ENCODE data around the gene SPINK14. TPM values are rescaled to one million over a fixed set of nuclear protein-coding genes. Genes with fewer than 3 reads are reported as not detected.

Gene SPINK14
- total RNA-seq, 3 donors from 2014 or later: not detected

GRCh38 chr5:148166550-148167283 is 1.6 kb upstream of the SPINK14 start:
- Mint-ChIP-seq H3K4me3 (no peak overlapping the region), H3K27me3 (ENCODE audit: low read depth) (no peaks in the 10 kb centered on the region), H3K9me3 (no peaks in the 10 kb centered on the region), H3K36me3 (ENCODE audit: insufficient read depth) (no peaks in the 10 kb centered on the region), H3K4me1 (ENCODE audit: low read depth) (no peaks in the 10 kb centered on the region)
- DNase-seq (no peak), ATAC-seq (no peak)

GRCh38 chr5:148172377-148172776 is 4.0 kb downstream of the SPINK14 start:
- Mint-ChIP-seq H3K36me3 (ENCODE audit: insufficient read depth) (no peaks in the 10 kb centered on the region), H3K27me3 (ENCODE audit: low read depth) (no peaks in the 10 kb centered on the region), H3K4me1 (ENCODE audit: low read depth) (no peaks in the 10 kb centered on the region), H3K9me3 (no peaks in the 10 kb centered on the region), H3K4me3 (no peak overlapping the region)
- ATAC-seq (no peak), DNase-seq (no peak)

GRCh38 chr5:148176480-148176879 is 8.1 kb downstream of the SPINK14 start:
- no peaks in the 10 kb centered on the region for H3K36me3 Mint-ChIP-seq (ENCODE audit: insufficient read depth)
- no peaks in the 10 kb centered on the region for H3K4me1 Mint-ChIP-seq (ENCODE audit: low read depth)
- no peak overlapping the region for H3K4me3 Mint-ChIP-seq
- ATAC-seq: no peak
- no peak for DNase-seq
- no peaks in the 10 kb centered on the region for H3K9me3 Mint-ChIP-seq
- H3K27me3 Mint-ChIP-seq (ENCODE audit: low read depth): peaks cover 5% of the 10 kb centered on the region

GRCh38 chr5:148177207-148177606 is 8.9 kb downstream of the SPINK14 start:
- H3K9me3 Mint-ChIP-seq: no peaks in the 10 kb centered on the region
- DNase-seq (no peak), ATAC-seq (no peak)
- H3K36me3 Mint-ChIP-seq (ENCODE audit: insufficient read depth): no peaks in the 10 kb centered on the region
- peaks cover 5% of the 10 kb centered on the region for H3K27me3 Mint-ChIP-seq (ENCODE audit: low read depth)
- H3K4me3 Mint-ChIP-seq: no peak overlapping the region
- no peaks in the 10 kb centered on the region for H3K4me1 Mint-ChIP-seq (ENCODE audit: low read depth)

GRCh38 chr5:148179234-148179824 is 11.0 kb downstream of the SPINK14 start:
- H3K36me3 Mint-ChIP-seq (ENCODE audit: insufficient read depth): no peaks in the 10 kb centered on the region
- no peaks in the 10 kb centered on the region for H3K4me1 Mint-ChIP-seq (ENCODE audit: low read depth)
- no peak for DNase-seq
- H3K4me3 Mint-ChIP-seq: no peak overlapping the region
- no peaks in the 10 kb centered on the region for H3K9me3 Mint-ChIP-seq
- H3K27me3 Mint-ChIP-seq (ENCODE audit: low read depth): peaks cover 8% of the 10 kb centered on the region
- no peak for ATAC-seq

GRCh38 chr5:148186248-148187003 is 18.1 kb downstream of the SPINK14 start:
- Mint-ChIP-seq H3K4me1 (ENCODE audit: low read depth) (no peaks in the 10 kb centered on the region), H3K4me3 (no peak overlapping the region), H3K27me3 (ENCODE audit: low read depth) (peaks cover 7% of the 10 kb centered on the region), H3K36me3 (ENCODE audit: insufficient read depth) (no peaks in the 10 kb centered on the region), H3K9me3 (no peaks in the 10 kb centered on the region)
- ATAC-seq (peak; percentile 98 to 99), DNase-seq (no peak)

GRCh38 chr5:148191010-148191409 is 22.7 kb downstream of the SPINK14 start:
- H3K4me3 Mint-ChIP-seq: no peak overlapping the region
- H3K27me3 Mint-ChIP-seq (ENCODE audit: low read depth): peaks cover 2% of the 10 kb centered on the region
- H3K9me3 Mint-ChIP-seq: no peaks in the 10 kb centered on the region
- no peak for ATAC-seq
- H3K36me3 Mint-ChIP-seq (ENCODE audit: insufficient read depth): no peaks in the 10 kb centered on the region
- no peak for DNase-seq
- no peaks in the 10 kb centered on the region for H3K4me1 Mint-ChIP-seq (ENCODE audit: low read depth)

GRCh38 chr5:148193202-148193601 is 24.9 kb downstream of the SPINK14 start:
- H3K36me3 Mint-ChIP-seq (ENCODE audit: insufficient read depth): no peaks in the 10 kb centered on the region
- H3K27me3 Mint-ChIP-seq (ENCODE audit: low read depth): peaks cover 2% of the 10 kb centered on the region
- H3K9me3 Mint-ChIP-seq: no peaks in the 10 kb centered on the region
- ATAC-seq (no peak), DNase-seq (no peak)
- H3K4me1 Mint-ChIP-seq (ENCODE audit: low read depth): no peaks in the 10 kb centered on the region
- no peak overlapping the region for H3K4me3 Mint-ChIP-seq

GRCh38 chr5:148201151-148201550 is 32.8 kb downstream of the SPINK14 start:
- ATAC-seq: no peak

GRCh38 chr5:148202531-148203203 is 34.3 kb downstream of the SPINK14 start, which contains the start of gene SPINK6:
TSS of gene SPINK6 (plus strand) at chr5:148203042. CDS start at chr5:148203097, 55 bp downstream.
- DNase-seq (no peak), ATAC-seq (no peak)
- Mint-ChIP-seq H3K9me3 (no peaks in the 10 kb centered on the region), H3K4me3 (no peak within 1 kb of the TSS), H3K36me3 (ENCODE audit: insufficient read depth) (no peaks in the 10 kb centered on the region), H3K4me1 (ENCODE audit: low read depth) (no peaks in the 10 kb centered on the region), H3K27me3 (ENCODE audit: low read depth) (peaks cover 4% of the 10 kb centered on the region)

More at GRCh38 chr5:148201151-148201550, 32.8 kb downstream of the SPINK14 start:
- Mint-ChIP-seq H3K27me3 (ENCODE audit: low read depth) (no peaks in the 10 kb centered on the region), H3K9me3 (no peaks in the 10 kb centered on the region), H3K4me3 (no peak overlapping the region), H3K36me3 (ENCODE audit: insufficient read depth) (no peaks in the 10 kb centered on the region), H3K4me1 (ENCODE audit: low read depth) (no peaks in the 10 kb centered on the region)
- no peak for DNase-seq

GRCh38 chr5:148205044-148205806 is 36.9 kb downstream of the SPINK14 start:
- Mint-ChIP-seq H3K4me3 (no peak overlapping the region), H3K9me3 (no peaks in the 10 kb centered on the region), H3K36me3 (ENCODE audit: insufficient read depth) (no peaks in the 10 kb centered on the region), H3K4me1 (ENCODE audit: low read depth) (no peaks in the 10 kb centered on the region), H3K27me3 (ENCODE audit: low read depth) (peaks cover 4% of the 10 kb centered on the region)
- DNase-seq (no peak), ATAC-seq (no peak)

GRCh38 chr5:148205865-148206264 is 37.5 kb downstream of the SPINK14 start:
- Mint-ChIP-seq H3K27me3 (ENCODE audit: low read depth) (peaks cover 4% of the 10 kb centered on the region), H3K36me3 (ENCODE audit: insufficient read depth) (no peaks in the 10 kb centered on the region)

GRCh38 chr5:148206620-148207019 is 38.3 kb downstream of the SPINK14 start:
- Mint-ChIP-seq H3K4me3 (no peak overlapping the region), H3K4me1 (ENCODE audit: low read depth) (no peaks in the 10 kb centered on the region), H3K27me3 (ENCODE audit: low read depth) (peaks cover 4% of the 10 kb centered on the region), H3K36me3 (ENCODE audit: insufficient read depth) (no peaks in the 10 kb centered on the region), H3K9me3 (no peaks in the 10 kb centered on the region)
- DNase-seq: no peak
- no peak for ATAC-seq

More at GRCh38 chr5:148205865-148206264, 37.5 kb downstream of the SPINK14 start:
- DNase-seq (no peak), ATAC-seq (no peak)
- Mint-ChIP-seq H3K9me3 (no peaks in the 10 kb centered on the region), H3K4me3 (no peak overlapping the region), H3K4me1 (ENCODE audit: low read depth) (no peaks in the 10 kb centered on the region)

- DNase-seq: no peak
- Mint-ChIP-seq H3K4me1 (ENCODE audit: low read depth) (no peaks in the 10 kb centered on the region), H3K36me3 (ENCODE audit: insufficient read depth) (no peaks in the 10 kb centered on the region), H3K4me3 (no peak overlapping the region), H3K27me3 (ENCODE audit: low read depth) (peaks cover 6% of the 10 kb centered on the region), H3K9me3 (no peaks in the 10 kb centered on the region)
- ATAC-seq: no peak
These were observed 39.9 kb downstream of the SPINK14 start for GRCh38 chr5:148208226-148208625.
